ENCODE data around the gene SNX24. TPM values are rescaled to one million over a fixed set of nuclear protein-coding genes. Genes with fewer than 3 reads are reported as not detected.
"Not testable (repeated sequence)": the region's sequence is repeated elsewhere in the genome, so short reads cannot be mapped to it uniquely, and the experiment has no call there.

Gene SNX24
- polyA plus RNA-seq, 3 donors: 3.5 to 10.6 (median 8.0) TPM

GRCh38 chr5:122849771-122850170 is 4.4 kb downstream of the SNX24 start:
- peaks cover 42% of the 10 kb centered on the region for H3K4me1 Mint-ChIP-seq
- H3K27ac ChIP-seq (ENCODE audit: low read depth in 1 of 2, low read length in 2 of 2): peak overlapping the region in 1 of 2 donors; percentile 54
- H3K9ac ChIP-seq (ENCODE audit: insufficient read depth, low read length, poor library complexity, severe bottlenecking): no peak overlapping the region
- H3K27me3 ChIP-seq (ENCODE audit: control insufficient read depth in 2 of 2, insufficient read depth in 2 of 2, low read length in 2 of 2): no peaks in the 10 kb centered on the region
- H3K27ac Mint-ChIP-seq: peak overlapping the region; percentile 34 to 78 (median 63)
- no peaks in the 10 kb centered on the region for H3K36me3 ChIP-seq (replicated peaks in 1 of 2; ENCODE audit: control insufficient read depth in 1 of 2, insufficient read depth in 2 of 2, low read length in 2 of 2)
- no peak overlapping the region for H2AFZ ChIP-seq (ENCODE audit: insufficient read depth, low read depth, low read length, poor library complexity, severe bottlenecking)
- H3K79me2 ChIP-seq (ENCODE audit: insufficient read depth, low read length): peaks cover 7% of the 10 kb centered on the region
- H3K9me3 ChIP-seq (replicated peaks in 1 of 2; ENCODE audit: control insufficient read depth in 1 of 2, insufficient read depth in 1 of 2, low read length in 2 of 2): no peaks in the 10 kb centered on the region
- intact Hi-C loops (cut with micrococcal nuclease): no loop called here
- H3K4me1 ChIP-seq (ENCODE audit: control insufficient read depth in 1 of 2, insufficient read depth in 2 of 2, low read length in 2 of 2): peaks cover 29 to 63% of the 10 kb centered on the region in 2 donors
- DNase-seq: peak; percentile 21 to 52 (median 41)
- no peaks in the 10 kb centered on the region for H4K20me1 ChIP-seq (ENCODE audit: insufficient read depth, low read length)
- peaks cover 0 to 1% (median 0%) of the 10 kb centered on the region in 7 donors for H3K9me3 Mint-ChIP-seq
- peak overlapping the region; percentile 7 to 64 for H3K4me3 Mint-ChIP-seq
- H3K36me3 Mint-ChIP-seq: peaks cover 0 to 11% of the 10 kb centered on the region in 2 donors
- TF ChIP-seq CTCF (IDR thresholded peaks at IDR 0.05): no peak
- 0% methylated on average over 1 of the region's 1 CpG for WGBS (ENCODE audit: insufficient coverage)
- peak overlapping the region in 1 of 3 experiments; percentile 29 for H3K4me3 ChIP-seq (replicated peaks in 1 of 3; ENCODE audit: low read depth in 2 of 3, low read length in 3 of 3)
- peak overlapping the region; percentile 30 for H3K4me2 ChIP-seq (replicated peaks; ENCODE audit: extremely low read depth, low read length, poor library complexity, severe bottlenecking)
- H3K27me3 Mint-ChIP-seq (ENCODE audit: low read depth in 3 of 3): peaks cover 0 to 3% (median 0%) of the 10 kb centered on the region in 3 donors

GRCh38 chr5:122857538-122857937 is 12.1 kb downstream of the SNX24 start:
- H2AFZ ChIP-seq (ENCODE audit: insufficient read depth, low read depth, low read length, poor library complexity, severe bottlenecking); H3K27me3 Mint-ChIP-seq (ENCODE audit: low read depth in 3 of 3); H3K27me3 ChIP-seq (ENCODE audit: control insufficient read depth in 2 of 2, insufficient read depth in 2 of 2, low read length in 2 of 2); H3K9me3 ChIP-seq (replicated peaks in 1 of 2; ENCODE audit: control insufficient read depth in 1 of 2, insufficient read depth in 1 of 2, low read length in 2 of 2); H3K36me3 ChIP-seq (replicated peaks in 1 of 2; ENCODE audit: control insufficient read depth in 1 of 2, insufficient read depth in 2 of 2, low read length in 2 of 2); H3K4me3 ChIP-seq (replicated peaks in 1 of 3; ENCODE audit: low read depth in 2 of 3, low read length in 3 of 3); DNase-seq; H3K4me2 ChIP-seq (replicated peaks; ENCODE audit: extremely low read depth, low read length, poor library complexity, severe bottlenecking); H3K27ac ChIP-seq (ENCODE audit: low read depth in 1 of 2, low read length in 2 of 2); H3K4me1 Mint-ChIP-seq; H3K4me3 Mint-ChIP-seq; intact Hi-C loops (cut with micrococcal nuclease); H3K79me2 ChIP-seq (ENCODE audit: insufficient read depth, low read length); H4K20me1 ChIP-seq (ENCODE audit: insufficient read depth, low read length); H3K9ac ChIP-seq (ENCODE audit: insufficient read depth, low read length, poor library complexity, severe bottlenecking): not testable (repeated sequence)
- peaks cover 5 to 13% of the 10 kb centered on the region in 2 donors for H3K36me3 Mint-ChIP-seq
- WGBS (ENCODE audit: insufficient coverage): no CpG with 5 or more reads among the region's 8 CpGs
- H3K27ac Mint-ChIP-seq: peak overlapping the region in 1 of 7 donors; percentile 2
- H3K4me1 ChIP-seq (ENCODE audit: control insufficient read depth in 1 of 2, insufficient read depth in 2 of 2, low read length in 2 of 2): peaks cover 3 to 15% of the 10 kb centered on the region in 2 donors
- H3K9me3 Mint-ChIP-seq: peaks cover 0 to 10% (median 3%) of the 10 kb centered on the region in 7 donors

Data from CD14-positive monocyte (primary cell).